DOHH2 (cell line): ENCODE results near the gene IRX4.

Source experiments
- H3F3A ChIP-seq: fragments of 200-600 bp; sonication (generic), shearing (Covaris generic); 2 replicates; pipeline ENCODE4 v1.6.0; 2016; ENCODE audit warnings: antibody characterized with exemption, mild to moderate bottlenecking; ENCODE audit not compliant: control insufficient read depth, insufficient read depth
- H3K27ac ChIP-seq: fragments of 200-600 bp; sonication (generic); 2 replicates; pipeline ENCODE4 v1.5.1; 2014; ENCODE audit warnings: low read depth, mild to moderate bottlenecking, low read length, moderate library complexity
- H3K27me3 ChIP-seq: fragments of 200-600 bp; sonication (generic); 2 replicates; pipeline ENCODE4 v1.6.1; 2014; ENCODE audit warnings: mild to moderate bottlenecking, low read length, mixed read lengths; ENCODE audit not compliant: control insufficient read depth
- H3K36me3 ChIP-seq: fragments of 200-600 bp; sonication (generic); 2 replicates; pipeline ENCODE4 v1.6.1; 2014; ENCODE audit warnings: mild to moderate bottlenecking, low read length, moderate library complexity, mixed read lengths; ENCODE audit not compliant: control insufficient read depth
- H3K4me1 ChIP-seq: fragments of 200-600 bp; sonication (generic); 2 replicates; pipeline ENCODE4 v1.6.1; 2014; ENCODE audit warnings: mild to moderate bottlenecking, low read length, mixed read lengths; ENCODE audit not compliant: control insufficient read depth
- H3K4me2 ChIP-seq: fragments of 200-600 bp; sonication (generic); 2 replicates; pipeline ENCODE4 v1.6.0; 2014; ENCODE audit warnings: mild to moderate bottlenecking, low read length, moderate library complexity
- H3K4me3 ChIP-seq: fragments of 200-600 bp; sonication (generic); 2 replicates; pipeline ENCODE4 v1.5.1; 2014; ENCODE audit warnings: mild to moderate bottlenecking, low read length, mixed read lengths
- H3K79me2 ChIP-seq: fragments of 200-600 bp; sonication (generic); 2 replicates; pipeline ENCODE4 v1.6.1; 2014; ENCODE audit warnings: mild to moderate bottlenecking, low read length, mixed read lengths; ENCODE audit not compliant: control insufficient read depth
- H3K9me2 ChIP-seq: fragments of 200-600 bp; sonication (generic); replicated peaks from 2 replicates; pipeline ENCODE4 v1.6.1; 2014; ENCODE audit warnings: mild to moderate bottlenecking, low read length, mixed read lengths; ENCODE audit not compliant: control insufficient read depth
- H3K9me3 ChIP-seq: fragments of 200-600 bp; sonication (generic); 2 replicates; pipeline ENCODE4 v1.6.1; 2014; ENCODE audit warnings: antibody characterized with exemption, low read length, mixed read lengths; ENCODE audit not compliant: control insufficient read depth, insufficient read depth
- H4K20me1 ChIP-seq: fragments of 200-600 bp; sonication (generic); 2 replicates; pipeline ENCODE4 v1.6.0; 2014; ENCODE audit warnings: low read depth, mild to moderate bottlenecking, antibody characterized with exemption, low read length, moderate library complexity; ENCODE audit not compliant: control insufficient read depth, insufficient read depth
- EZH2phosphoT487 ChIP-seq: fragments of 200-600 bp; sonication (generic); IDR thresholded peaks from 2 replicates; pipeline ENCODE4 v1.6.1; 2017; ENCODE audit warnings: borderline replicate concordance, mild to moderate bottlenecking, antibody characterized with exemption, low read length, moderate library complexity, mixed read lengths
- TF ChIP-seq, protein P1 (sequence below): fragments of 200-600 bp; sonication (generic); IDR thresholded peaks from one replicate; pipeline ENCODE4 v1.5.1; 2014; ENCODE audit warnings: antibody characterized with exemption, mild to moderate bottlenecking, low read depth, low read length; ENCODE audit not compliant: poor library complexity, severe bottlenecking

IRX4 gene

DNA sequence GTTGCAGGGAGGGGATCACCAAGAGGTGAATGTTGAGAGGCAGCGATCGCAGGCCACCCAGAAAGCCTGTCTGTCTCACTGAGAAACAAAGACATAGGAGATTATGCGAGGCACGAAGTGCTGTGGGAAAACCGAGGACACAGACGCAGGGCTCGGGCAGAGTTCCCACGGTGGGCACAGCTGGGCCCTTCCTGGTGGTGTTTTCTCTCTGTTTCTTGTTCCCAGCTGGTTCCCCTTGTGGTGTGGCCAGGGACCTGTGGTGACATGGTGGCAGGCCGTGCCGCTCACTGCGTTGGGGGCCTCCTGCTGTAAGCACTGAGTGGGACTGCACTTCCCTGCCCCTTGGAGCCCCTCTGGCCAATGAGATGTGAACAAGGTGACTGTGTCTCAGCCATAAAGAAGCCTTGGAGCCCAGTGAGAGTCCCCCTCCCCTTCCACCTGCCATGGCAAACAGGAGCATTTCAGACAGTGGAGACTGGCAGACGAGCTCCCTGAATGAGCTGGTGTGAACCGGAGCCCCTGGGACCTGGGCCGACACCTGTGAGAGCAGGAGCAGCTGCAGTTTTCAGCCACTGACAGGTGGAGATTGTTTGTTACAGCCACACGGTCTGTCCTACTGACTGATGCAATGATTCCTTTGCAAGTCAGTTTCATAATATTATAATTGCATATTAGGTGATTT is 13.2 kb upstream of the IRX4 start:
- H3K9me3 ChIP-seq, result no peaks in the 10 kb centered on the region
- H3K79me2 ChIP-seq, result no peaks in the 10 kb centered on the region
- H3K27ac ChIP-seq, result no peak overlapping the region
- no peak overlapping the region for H3K4me3 ChIP-seq
- H3K9me2 ChIP-seq, result no peaks in the 10 kb centered on the region
- H3K27me3 ChIP-seq, result peaks cover 6% of the 10 kb centered on the region; the same call in 1 of the 2 replicates
- H4K20me1 ChIP-seq, result no peaks in the 10 kb centered on the region
- TF ChIP-seq EZH2phosphoT487, result no peak
- TF ChIP-seq, protein P1, sequence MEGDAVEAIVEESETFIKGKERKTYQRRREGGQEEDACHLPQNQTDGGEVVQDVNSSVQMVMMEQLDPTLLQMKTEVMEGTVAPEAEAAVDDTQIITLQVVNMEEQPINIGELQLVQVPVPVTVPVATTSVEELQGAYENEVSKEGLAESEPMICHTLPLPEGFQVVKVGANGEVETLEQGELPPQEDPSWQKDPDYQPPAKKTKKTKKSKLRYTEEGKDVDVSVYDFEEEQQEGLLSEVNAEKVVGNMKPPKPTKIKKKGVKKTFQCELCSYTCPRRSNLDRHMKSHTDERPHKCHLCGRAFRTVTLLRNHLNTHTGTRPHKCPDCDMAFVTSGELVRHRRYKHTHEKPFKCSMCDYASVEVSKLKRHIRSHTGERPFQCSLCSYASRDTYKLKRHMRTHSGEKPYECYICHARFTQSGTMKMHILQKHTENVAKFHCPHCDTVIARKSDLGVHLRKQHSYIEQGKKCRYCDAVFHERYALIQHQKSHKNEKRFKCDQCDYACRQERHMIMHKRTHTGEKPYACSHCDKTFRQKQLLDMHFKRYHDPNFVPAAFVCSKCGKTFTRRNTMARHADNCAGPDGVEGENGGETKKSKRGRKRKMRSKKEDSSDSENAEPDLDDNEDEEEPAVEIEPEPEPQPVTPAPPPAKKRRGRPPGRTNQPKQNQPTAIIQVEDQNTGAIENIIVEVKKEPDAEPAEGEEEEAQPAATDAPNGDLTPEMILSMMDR, result no peak
- no peaks in the 10 kb centered on the region for H3F3A ChIP-seq
- H3K36me3 ChIP-seq, result no peaks in the 10 kb centered on the region
- no peaks in the 10 kb centered on the region for H3K4me1 ChIP-seq
- no peak overlapping the region for H3K4me2 ChIP-seq

GRCh38 chr5:1894243-1894642 is 11.5 kb upstream of the IRX4 start:
- Histone ChIP-seq H3K9me2 (no peaks in the 10 kb centered on the region), H3K9me3 (no peaks in the 10 kb centered on the region), H3K27ac (no peak overlapping the region), H3K4me2 (no peak overlapping the region), H3F3A (no peaks in the 10 kb centered on the region), H3K79me2 (no peaks in the 10 kb centered on the region), H3K4me1 (peaks cover under 1% of the 10 kb centered on the region; the same call in 1 of the 2 replicates), H3K4me3 (no peak overlapping the region), H4K20me1 (no peaks in the 10 kb centered on the region), H3K27me3 (peaks cover 7% of the 10 kb centered on the region), H3K36me3 (no peaks in the 10 kb centered on the region)
- TF ChIP-seq, protein P1, result no peak
- TF ChIP-seq EZH2phosphoT487, result no peak

GRCh38 chr5:1893754-1894153 is 11.0 kb upstream of the IRX4 start:
- H3K4me3 ChIP-seq, result no peak overlapping the region
- H3K36me3 ChIP-seq, result no peaks in the 10 kb centered on the region
- H3K4me2 ChIP-seq, result no peak overlapping the region

More at GRCh38 chr5:1893754-1894153, 11.0 kb upstream of the IRX4 start:
- TF ChIP-seq, protein P1, result no peak
- TF ChIP-seq EZH2phosphoT487, result no peak
- H3K27me3 ChIP-seq, result peaks cover 7% of the 10 kb centered on the region
- no peaks in the 10 kb centered on the region for H3K9me2 ChIP-seq
- no peaks in the 10 kb centered on the region for H3F3A ChIP-seq
- H3K4me1 ChIP-seq, result peaks cover 5% of the 10 kb centered on the region; the same call in 1 of the 2 replicates
- H3K79me2 ChIP-seq, result no peaks in the 10 kb centered on the region
- no peak overlapping the region for H3K27ac ChIP-seq
- H4K20me1 ChIP-seq, result no peaks in the 10 kb centered on the region
- no peaks in the 10 kb centered on the region for H3K9me3 ChIP-seq
